Kidney (tissue), 14 donors: ENCODE data around the gene KMT5C. TPM values are rescaled to one million over a fixed set of nuclear protein-coding genes. Genes with fewer than 3 reads are reported as not detected.
"Not testable (repeated sequence)": the region's sequence is repeated elsewhere in the genome, so short reads cannot be mapped to it uniquely, and the experiment has no call there.

Experiments used
- DNase-seq, 5 donors: peaks; one replicate each; pipeline ENCODE4 v3.0.0-alpha.2; 2013 to 2020
- FAIRE-seq: peaks from 2 replicates; lab custom pipeline; 2012; peaks lifted over from hg19 to GRCh38; lab: Jason Lieb, UNC
- H3K27ac ChIP-seq, 2 donors: one replicate each; pipeline ENCODE4 v1.7.0; 2013; ENCODE audit warnings: low read depth in 2 of 2, low read length in 2 of 2, inconsistent platforms in 1 of 2
- H3K27me3 ChIP-seq: one replicate; pipeline ENCODE4 v1.7.1; 2013; ENCODE audit warnings: low read length, inconsistent platforms; ENCODE audit not compliant: control insufficient read depth, insufficient read depth
- H3K36me3 ChIP-seq, 3 donors: one replicate each; pipeline versions ENCODE4 v1.7.0 to v1.7.1; 2013; ENCODE audit warnings: low read length in 3 of 3, control low read depth in 1 of 3, inconsistent platforms in 1 of 3; ENCODE audit not compliant: insufficient read depth in 3 of 3, control insufficient read depth in 2 of 3
- H3K4me1 ChIP-seq, 3 donors: one replicate each; pipeline versions ENCODE4 v1.7.0 to v1.7.1; 2013; ENCODE audit warnings: low read length in 3 of 3, inconsistent platforms in 1 of 3, low read depth in 1 of 3; ENCODE audit not compliant: control insufficient read depth in 2 of 3, insufficient read depth in 2 of 3
- H3K4me3 ChIP-seq, 3 donors: one replicate each; pipeline versions ENCODE4 v1.7.0 to v1.8.1; 2013; ENCODE audit warnings: low read length in 3 of 3, control low read depth in 1 of 3, inconsistent platforms in 1 of 3
- H3K9ac ChIP-seq, 3 donors: one replicate each; pipeline versions ENCODE4 v1.7.0 to v1.7.1; 2013; ENCODE audit warnings: low read length in 3 of 3, control low read depth in 1 of 3, inconsistent platforms in 1 of 3
- H3K9me3 ChIP-seq, 3 donors: one replicate each; pipeline versions ENCODE4 v1.7.0 to v1.7.1; 2013; ENCODE audit warnings: low read length in 3 of 3, control low read depth in 1 of 3, inconsistent platforms in 1 of 3; ENCODE audit not compliant: control insufficient read depth in 2 of 3, insufficient read depth in 1 of 3
- CTCF ChIP-seq: IDR thresholded peaks from 3 replicates; pipeline ENCODE4 v1.5.1; 2012; ENCODE audit warnings: mild to moderate bottlenecking, moderate library complexity, borderline replicate concordance; ENCODE audit not compliant: insufficient read depth; ENCODE audit errors: extremely low read depth
- intact Hi-C: fragments of 100-400 bp; cut with DNase I; formaldehyde crosslinking; loops from one replicate; pipeline ENCODE4 v1.11.1; 2022
- polyA plus RNA-seq: library from polyadenylated mRNA; stranded (reverse); fragments of 350-450 nt; fragmentation: Illumina TruSeq; extraction: RNeasy Lipid Tissue Mini Kit (QIAGEN cat#74804); gene quantifications from one replicate; pipeline ENCODE4 v1.2.3, GENCODE V29; 2014; ENCODE audit warnings: low read depth, low replicate concordance; ENCODE audit not compliant: insufficient read depth
- total RNA-seq: library from RNA; stranded (reverse); fragmentation: NEBNext Ultra II Directional; extraction: Animal tissue kit (Norgen Biotek cat#: 25700); gene quantifications from one replicate; pipeline ENCODE4 v1.2.1, GENCODE V29; 2021
- donor health status: control.
- donor health status: control.
- donor health status: control.
- donor health status: control.
- donor health status: control.
- donor health status: DM: yes; HTN: yes; CAD: no.
- donor health status: Normal renal cell carcinoma (clear cell type).

Gene KMT5C
- total and polyA plus RNA-seq, 2 donors from 2014 or later, result 4.1 to 13.0 TPM

GRCh38 chr19:55325172-55325571 is 14.5 kb upstream of the KMT5C start, which contains the start of gene TMEM150B:
TSS of gene TMEM150B (minus strand) at chr19:55325341. CDS start at chr19:55321036, 4,305 bp downstream.
- H3K9ac ChIP-seq, result no peak within 1 kb of the TSS
- intact Hi-C loops, result no loop called here

DNA sequence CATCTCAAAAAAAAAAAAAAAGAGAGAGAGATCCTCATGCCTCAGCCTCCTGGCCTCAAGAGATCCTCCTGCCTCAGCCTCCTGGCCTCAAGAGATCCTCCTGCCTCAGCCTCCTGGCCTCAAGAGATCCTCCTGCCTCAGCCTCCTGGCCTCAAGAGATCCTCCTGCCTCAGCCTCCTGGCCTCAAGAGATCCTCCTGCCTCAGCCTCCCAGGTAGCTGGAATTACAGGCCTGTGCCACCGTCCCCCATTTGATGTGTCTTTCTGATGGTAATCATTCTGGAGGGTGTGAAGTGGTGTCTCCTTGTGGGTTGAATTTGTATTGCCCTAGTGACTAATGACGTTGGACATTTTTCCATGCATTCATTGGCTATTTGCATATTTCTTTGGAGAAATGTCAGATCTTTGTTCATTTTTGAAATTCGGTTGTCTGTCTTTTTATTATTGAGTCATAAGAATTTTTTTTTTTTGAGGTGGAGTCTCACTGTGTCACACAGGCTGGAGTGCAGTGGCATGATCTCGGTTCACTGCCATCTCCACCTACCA is 10.8 kb upstream of the KMT5C start:
- H3K9ac ChIP-seq, DNase-seq, H3K36me3 ChIP-seq, H3K4me3 ChIP-seq, FAIRE-seq, H3K9me3 ChIP-seq, H3K27me3 ChIP-seq, H3K4me1 ChIP-seq, intact Hi-C loops, H3K27ac ChIP-seq: not testable (repeated sequence)

More at GRCh38 chr19:55325172-55325571, 14.5 kb upstream of the KMT5C start, which contains the start of gene TMEM150B:
- TF ChIP-seq CTCF, result no peak
- Histone ChIP-seq H3K36me3 (no peaks in the 10 kb centered on the region), H3K27ac (no peak within 1 kb of the TSS), H3K4me3 (no peak within 1 kb of the TSS), H3K27me3 (no peaks in the 10 kb centered on the region), H3K4me1 (no peaks in the 10 kb centered on the region), H3K9me3 (no peaks in the 10 kb centered on the region)
- DNase-seq (no peak), FAIRE-seq (no peak)

GRCh38 chr19:55329791-55330190 is 9.9 kb upstream of the KMT5C start:
- DNase-seq, H3K27ac ChIP-seq, FAIRE-seq, H3K9me3 ChIP-seq, H3K27me3 ChIP-seq, H3K36me3 ChIP-seq, H3K9ac ChIP-seq, H3K4me1 ChIP-seq, H3K4me3 ChIP-seq, intact Hi-C loops: not testable (repeated sequence)

DNA sequence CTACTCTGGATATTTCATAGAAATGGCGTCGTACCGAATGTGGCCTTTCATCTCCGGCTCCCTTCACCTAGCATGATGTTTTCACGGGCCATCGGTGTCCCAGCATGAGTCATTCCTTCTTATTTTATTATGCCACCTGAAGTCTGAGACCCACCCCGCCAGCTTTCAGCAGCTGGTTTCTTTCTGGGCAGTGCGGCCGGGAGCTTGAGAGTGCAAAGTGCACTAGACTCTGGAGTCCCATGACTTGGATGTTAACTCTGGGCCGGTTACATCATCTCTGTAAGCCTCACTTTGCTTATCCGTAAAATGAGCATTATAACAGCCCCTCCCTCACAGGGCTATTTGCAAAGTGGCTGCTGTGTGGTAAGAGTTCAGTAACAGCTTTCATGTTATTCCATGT is 5.8 kb upstream of the KMT5C start:
- intact Hi-C loops, result no loop called here
- DNase-seq (peak in 2 of 5 donors; percentile 64 to 79), FAIRE-seq (no peak)

More for the DNA sequence above, 5.8 kb upstream of the KMT5C start:
- peak overlapping the region in 2 of 3 donors; percentile 60 to 70 for H3K4me3 ChIP-seq
- H3K27ac ChIP-seq, result peak overlapping the region; percentile 45 to 76
- H3K27me3 ChIP-seq, result no peaks in the 10 kb centered on the region
- peaks cover 0 to 4% (median 0%) of the 10 kb centered on the region in 3 donors for H3K4me1 ChIP-seq
- H3K9me3 ChIP-seq, result no peaks in the 10 kb centered on the region
- no peaks in the 10 kb centered on the region for H3K36me3 ChIP-seq
- no peak for TF ChIP-seq CTCF
- H3K9ac ChIP-seq, result peak overlapping the region in 1 of 3 donors; percentile 41
